ENCODE results near the gene PCED1B. TPM values are rescaled to one million over a fixed set of nuclear protein-coding genes. Genes with fewer than 3 reads are reported as not detected.

PCED1B gene
- total RNA-seq, 2 donors from 2014 or later = 2.5 to 7.0 TPM

- Mint-ChIP-seq H3K27ac (no peak overlapping the region), H3K9me3 (no peaks in the 10 kb centered on the region), H3K27me3 (ENCODE audit: insufficient read depth) (no peaks in the 10 kb centered on the region), H3K36me3 (ENCODE audit: low read depth) (no peaks in the 10 kb centered on the region), H3K4me1 (peaks cover 42% of the 10 kb centered on the region), H3K4me3 (no peak overlapping the region)
- DNase-seq = no peak
- H3K27ac ChIP-seq (ENCODE audit: low read depth, low read length) = no peak overlapping the region
- WGBS, 2 experiments (ENCODE audit: insufficient coverage in 1 of 2, insufficient read length in 1 of 2) = 42 to 75% methylated on average over 1 to 2 of the region's 3 CpGs
- no peaks in the 10 kb centered on the region for H3K36me3 ChIP-seq (ENCODE audit: control insufficient read depth, insufficient read depth, low read length)
- H3K4me3 ChIP-seq (ENCODE audit: low read length) = no peak overlapping the region
- H3K27me3 ChIP-seq (ENCODE audit: control insufficient read depth, insufficient read depth, low read length, poor library complexity, severe bottlenecking) = no peaks in the 10 kb centered on the region
- H3K4me1 ChIP-seq (ENCODE audit: control insufficient read depth, insufficient read depth, low read length) = peaks cover 8% of the 10 kb centered on the region
- no peak for TF ChIP-seq CTCF (conservative IDR thresholded peaks at IDR 0.05)
- H3K9me3 ChIP-seq (ENCODE audit: control insufficient read depth, low read length) = no peaks in the 10 kb centered on the region
- no peak overlapping the region for H3K9ac ChIP-seq (ENCODE audit: extremely low read depth, low read length, poor library complexity, severe bottlenecking)
Observed at GRCh38 chr12:47190905-47191304, 111.5 kb downstream of the PCED1B start.

GRCh38 chr12:47192051-47192450 is 112.6 kb downstream of the PCED1B start:
- no peaks in the 10 kb centered on the region for H3K9me3 Mint-ChIP-seq
- Histone ChIP-seq H3K27me3 (ENCODE audit: control insufficient read depth, insufficient read depth, low read length, poor library complexity, severe bottlenecking) (no peaks in the 10 kb centered on the region), H3K9me3 (ENCODE audit: control insufficient read depth, low read length) (no peaks in the 10 kb centered on the region), H3K27ac (ENCODE audit: low read depth, low read length) (no peak overlapping the region), H3K4me3 (ENCODE audit: low read length) (no peak overlapping the region), H3K9ac (ENCODE audit: extremely low read depth, low read length, poor library complexity, severe bottlenecking) (no peak overlapping the region), H3K4me1 (ENCODE audit: control insufficient read depth, insufficient read depth, low read length) (peaks cover 8% of the 10 kb centered on the region), H3K36me3 (ENCODE audit: control insufficient read depth, insufficient read depth, low read length) (no peaks in the 10 kb centered on the region)
- 87 to 100% methylated on average over 1 to 3 of the region's 4 CpGs for WGBS, 2 experiments (ENCODE audit: insufficient coverage in 1 of 2, insufficient read length in 1 of 2)
- DNase-seq = no peak
- no peak overlapping the region for H3K4me3 Mint-ChIP-seq
- TF ChIP-seq CTCF (conservative IDR thresholded peaks at IDR 0.05) = no peak
- H3K36me3 Mint-ChIP-seq (ENCODE audit: low read depth) = no peaks in the 10 kb centered on the region
- no peak overlapping the region for H3K27ac Mint-ChIP-seq
- H3K4me1 Mint-ChIP-seq = peaks cover 39% of the 10 kb centered on the region
- H3K27me3 Mint-ChIP-seq (ENCODE audit: insufficient read depth) = no peaks in the 10 kb centered on the region

GRCh38 chr12:47193066-47193465 is 113.6 kb downstream of the PCED1B start:
- no peaks in the 10 kb centered on the region for H3K36me3 Mint-ChIP-seq (ENCODE audit: low read depth)
- no peaks in the 10 kb centered on the region for H3K36me3 ChIP-seq (ENCODE audit: control insufficient read depth, insufficient read depth, low read length)
- H3K27me3 ChIP-seq (ENCODE audit: control insufficient read depth, insufficient read depth, low read length, poor library complexity, severe bottlenecking) = no peaks in the 10 kb centered on the region
- peaks cover 8% of the 10 kb centered on the region for H3K4me1 ChIP-seq (ENCODE audit: control insufficient read depth, insufficient read depth, low read length)
- H3K27me3 Mint-ChIP-seq (ENCODE audit: insufficient read depth) = no peaks in the 10 kb centered on the region
- no peak overlapping the region for H3K9ac ChIP-seq (ENCODE audit: extremely low read depth, low read length, poor library complexity, severe bottlenecking)
- no peaks in the 10 kb centered on the region for H3K9me3 ChIP-seq (ENCODE audit: control insufficient read depth, low read length)
- no peak overlapping the region for H3K4me3 ChIP-seq (ENCODE audit: low read length)
- no peak for DNase-seq
- no peak overlapping the region for H3K4me3 Mint-ChIP-seq
- H3K4me1 Mint-ChIP-seq = peaks cover 39% of the 10 kb centered on the region
- H3K9me3 Mint-ChIP-seq = no peaks in the 10 kb centered on the region
- H3K27ac ChIP-seq (ENCODE audit: low read depth, low read length) = no peak overlapping the region
- 96 to 98% methylated on average over 3 of the region's 3 CpGs for WGBS, 2 experiments (ENCODE audit: insufficient coverage in 1 of 2, insufficient read length in 1 of 2)
- no peak for TF ChIP-seq CTCF (conservative IDR thresholded peaks at IDR 0.05)
- H3K27ac Mint-ChIP-seq = no peak overlapping the region

Data from endodermal cell (in vitro differentiated cells).